Erythroblast (primary cell): ENCODE results near the gene FAM227B.

Experiments
- GATA1 ChIP-seq: IDR thresholded peaks from 2 replicates; pipeline ENCODE4 v1.6.1; 2011; ENCODE audit warnings: low read depth, mild to moderate bottlenecking, control low read depth, low read length, moderate library complexity
- POLR2A ChIP-seq: IDR thresholded peaks from 2 replicates; pipeline ENCODE4 v1.6.1; 2011; ENCODE audit warnings: mild to moderate bottlenecking, low read length

- TF ChIP-seq POLR2A (no peak), GATA1 (no peak)
These were observed 183.9 kb downstream of the FAM227B start for GRCh38 chr15:49436751-49437150.
